Heart left ventricle (tissue), 16 donors: Measurements from ENCODE around the gene LYZL6. TPM values are rescaled to one million over a fixed set of nuclear protein-coding genes. Genes with fewer than 3 reads are reported as not detected.
"Not testable (repeated sequence)": the region's sequence is repeated elsewhere in the genome, so short reads cannot be mapped to it uniquely, and the experiment has no call there.

Source experiments
- ATAC-seq, 4 donors: fragments of 200-7000 bp; cut with Tn5 transposase; one replicate each; pipeline ENCODE4 v1.9.1; 2020 to 2022; ENCODE audit warnings: moderate library complexity in 4 of 4, mild to moderate bottlenecking in 3 of 4, moderate number of reproducible peaks in 1 of 4
- DNase-seq, 5 donors: peaks; one replicate each; pipeline ENCODE4 v3.0.0-alpha.2; 2020
- H3K27ac ChIP-seq, 12 donors: fragments of 200-600 bp; sonication (generic) in 4 of 12; one replicate each; pipeline versions ENCODE4 v1.5.0 to v1.8.0; 2016 to 2022; ENCODE audit warnings: mild to moderate bottlenecking in 2 of 12
- H3K27me3 ChIP-seq, 9 donors: fragments of 200-600 bp; sonication (generic) in 2 of 9; one replicate each; pipeline versions ENCODE4 v1.5.1 to v1.8.0; 2016 to 2022; ENCODE audit warnings: mild to moderate bottlenecking in 3 of 9
- H3K36me3 ChIP-seq, 9 donors: fragments of 200-600 bp; sonication (generic) in 2 of 9; one replicate each; pipeline versions ENCODE4 v1.5.0 to v1.8.0; 2018 to 2022; ENCODE audit warnings: mild to moderate bottlenecking in 2 of 9
- H3K4me1 ChIP-seq, 12 donors: fragments of 200-600 bp; sonication (generic) in 4 of 12; one replicate each; pipeline versions ENCODE4 v1.5.0 to v1.8.0; 2016 to 2022; ENCODE audit warnings: mild to moderate bottlenecking in 3 of 12
- H3K4me3 ChIP-seq, 12 donors: fragments of 200-600 bp; sonication (generic) in 4 of 12; one replicate each; pipeline versions ENCODE4 v1.5.0 to v1.8.0; 2017 to 2022; ENCODE audit warnings: mild to moderate bottlenecking in 9 of 12, moderate library complexity in 4 of 12
- H3K9me3 ChIP-seq, 12 donors: fragments of 200-600 bp; sonication (generic) in 4 of 12; one replicate each; pipeline versions ENCODE4 v1.5.0 to v1.8.0; 2016 to 2022; ENCODE audit warnings: mild to moderate bottlenecking in 1 of 12
- POLR2A ChIP-seq, 2 donors: fragments of 450-650 bp; IDR thresholded peaks; one replicate each; pipeline ENCODE4 v1.6.1; 2017; ENCODE audit warnings: antibody characterized with exemption in 2 of 2, mild to moderate bottlenecking in 2 of 2, moderate library complexity in 2 of 2
- WGBS, 4 donors: extraction: QIAGEN DNeasy Blood & Tissue Kit in 2 of 4; methylation state at CpG; one replicate each; pipeline versions ENCODE4 v1.1.5 to v1.1.7; 2013 to 2018; 5-methylcytosine and 5-hydroxymethylcytosine counted together
- intact Hi-C, 10 donors: fragments of 100-400 bp; cut with DNase I; formaldehyde crosslinking; loops; one replicate each; pipeline versions ENCODE4 v1.11.1 to v1.14.2; 2022
- polyA plus RNA-seq, 2 donors: library from polyadenylated mRNA; stranded (reverse); fragments of 200-250 nt; gene quantifications; one replicate each; pipeline ENCODE4 v1.2.3, GENCODE V29; 2013
- total RNA-seq, 9 donors: library from RNA; depleted of rRNA in 2 of 9; stranded (reverse); fragments of >200 nt in 2 of 9; fragmentation: NEBNext Ultra II Directional in 3 of 9; extraction: Animal tissue kit (Norgen Biotek cat#: 25700) in 3 of 9; gene quantifications; one replicate each; pipeline versions ENCODE4 v1.1.0 to v1.2.4, GENCODE V29; 2016 to 2023
- TF ChIP-seq, protein P1 (sequence below), 12 donors: fragments of 200-600 bp; sonication (generic) in 4 of 12; IDR thresholded peaks; one replicate each; pipeline versions ENCODE4 v1.5.0 to v1.8.0; 2018 to 2022; ENCODE audit warnings: antibody characterized with exemption in 12 of 12, mild to moderate bottlenecking in 5 of 12
- donor health status: ischemic (EF 13 %, LVEDD 7.1; RV severe dilation, severe dysfunction).
- donor health status: healthy with polysubstance abuse.
- donor health status: DM: no; HTN: yes; CAD: no.
- donor health status: DM: no; HTN: no; CAD: no.
- donor health status: ischemic (EF 25% LVEDD 6.9; RV normal size, moderate dysfunction).
- donor health status: ischemic (EF 25% LVEDD 5.7; RV mildly dilated, moderate dysfunction).
- donor health status: healthy.
- donor health status: DM: yes; HTN: yes; CAD: no.
- donor health status: ischemic (EF 35%, LVEDD 5.7; RV mildly dilated, moderate dysfunction).
- donor health status: nonischemic (EF 11% LVEDD 7.7; RV severe dilation, severe dysfunction).
- donor health status: DM: yes; HTN: yes; CAD: no.
- donor health status: PGD.
- donor health status: ischemic (EF 29% LVEDD 5.4; RV normal size, mild dysfunction).
- donor health status: nonischemic (EF 23%, LVEDD 6.1; RV moderate dilation, normal function).

Gene LYZL6
- total and polyA plus RNA-seq, 11 donors: not detected

DNA sequence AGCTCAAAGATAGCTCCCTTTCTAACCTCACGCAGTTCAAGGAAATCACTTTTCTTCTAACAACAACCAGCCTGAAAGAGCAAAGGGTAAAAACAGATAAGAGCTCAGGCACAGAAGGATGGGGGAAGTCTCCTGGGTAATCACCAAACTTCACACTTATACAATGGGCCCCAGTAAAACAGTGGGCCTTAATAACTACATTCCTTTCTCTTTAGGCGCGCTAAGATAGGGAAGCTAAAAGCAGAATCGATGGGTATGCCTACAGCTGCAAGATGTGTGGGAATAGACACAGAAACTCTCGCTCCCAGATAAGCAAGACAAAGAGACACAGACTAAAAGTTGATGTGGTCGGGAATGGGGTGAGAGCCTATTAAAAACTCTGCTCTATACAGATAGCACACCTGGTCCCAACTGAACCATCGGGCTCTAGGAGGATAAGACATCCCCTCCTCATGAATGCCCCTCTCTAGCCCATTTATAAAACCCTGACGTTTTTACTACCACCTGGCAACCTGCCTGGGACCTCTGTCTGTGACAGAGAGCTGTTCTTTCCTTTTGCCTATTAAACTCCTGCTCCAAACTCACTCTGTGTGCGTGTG lies 826 bp downstream of the LYZL6 start:
- 43 to 56% (median 46%) methylated on average over 9 of the region's 9 CpGs for WGBS, 4 donors
- Histone ChIP-seq H3K27me3 (peaks cover 0 to 7% (median 0%) of the 10 kb centered on the region in 9 donors), H3K4me3 (no peak overlapping the region), H3K27ac (no peak overlapping the region), H3K4me1 (no peaks in the 10 kb centered on the region), H3K36me3 (no peaks in the 10 kb centered on the region), H3K9me3 (no peaks in the 10 kb centered on the region)
- DNase-seq (no peak), ATAC-seq (no peak)
- intact Hi-C loops: no loop called here
- no peak for TF ChIP-seq POLR2A (IDR thresholded peaks at IDR 0.05)
- TF ChIP-seq, protein P1, sequence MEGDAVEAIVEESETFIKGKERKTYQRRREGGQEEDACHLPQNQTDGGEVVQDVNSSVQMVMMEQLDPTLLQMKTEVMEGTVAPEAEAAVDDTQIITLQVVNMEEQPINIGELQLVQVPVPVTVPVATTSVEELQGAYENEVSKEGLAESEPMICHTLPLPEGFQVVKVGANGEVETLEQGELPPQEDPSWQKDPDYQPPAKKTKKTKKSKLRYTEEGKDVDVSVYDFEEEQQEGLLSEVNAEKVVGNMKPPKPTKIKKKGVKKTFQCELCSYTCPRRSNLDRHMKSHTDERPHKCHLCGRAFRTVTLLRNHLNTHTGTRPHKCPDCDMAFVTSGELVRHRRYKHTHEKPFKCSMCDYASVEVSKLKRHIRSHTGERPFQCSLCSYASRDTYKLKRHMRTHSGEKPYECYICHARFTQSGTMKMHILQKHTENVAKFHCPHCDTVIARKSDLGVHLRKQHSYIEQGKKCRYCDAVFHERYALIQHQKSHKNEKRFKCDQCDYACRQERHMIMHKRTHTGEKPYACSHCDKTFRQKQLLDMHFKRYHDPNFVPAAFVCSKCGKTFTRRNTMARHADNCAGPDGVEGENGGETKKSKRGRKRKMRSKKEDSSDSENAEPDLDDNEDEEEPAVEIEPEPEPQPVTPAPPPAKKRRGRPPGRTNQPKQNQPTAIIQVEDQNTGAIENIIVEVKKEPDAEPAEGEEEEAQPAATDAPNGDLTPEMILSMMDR (IDR thresholded peaks at IDR 0.05): no peak

DNA sequence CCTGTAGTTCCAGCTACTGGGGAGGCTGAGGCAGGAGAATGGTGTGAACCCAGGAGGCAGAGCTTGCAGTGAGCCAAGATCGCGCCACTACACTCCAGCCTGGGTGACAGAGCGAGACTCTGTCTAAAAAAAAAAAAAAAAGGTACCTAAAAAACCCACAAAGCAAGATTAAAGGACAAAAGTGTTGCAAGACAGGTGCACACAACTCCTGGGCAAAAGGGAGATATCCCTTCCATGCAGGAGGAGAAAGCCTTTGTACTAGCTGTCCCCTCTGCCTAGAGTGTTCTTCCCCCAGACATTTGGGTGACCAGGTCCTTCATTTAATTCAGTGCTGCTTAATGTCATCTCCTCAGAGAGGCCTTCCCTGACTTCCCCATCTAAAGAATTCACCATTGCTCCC lies 5.0 kb downstream of the LYZL6 start:
- WGBS, 4 donors: 96 to 98% (median 97%) methylated on average over 3 of the region's 3 CpGs
- intact Hi-C loops: not testable (repeated sequence)

DNA sequence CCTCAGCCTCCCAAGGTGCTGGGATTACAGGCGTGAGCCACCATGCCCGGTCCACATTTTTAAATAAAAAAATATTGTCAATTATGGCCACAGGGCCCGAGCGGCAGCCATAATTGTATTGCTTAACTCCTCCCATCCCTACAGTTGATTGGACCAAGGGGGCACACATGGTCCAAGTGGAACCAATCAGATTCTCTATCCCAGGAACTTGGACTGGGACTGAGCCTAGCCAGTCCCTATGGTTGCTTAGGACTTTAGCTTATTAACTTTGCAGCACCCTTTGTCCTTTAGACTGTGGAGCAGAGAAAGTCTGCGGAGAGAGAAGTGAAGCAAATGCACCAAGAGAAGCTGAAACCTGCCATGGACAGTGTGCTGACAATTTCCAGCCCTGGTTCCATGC lies 7.5 kb downstream of the LYZL6 start:
- Histone ChIP-seq H3K36me3 (no peaks in the 10 kb centered on the region), H3K9me3 (no peaks in the 10 kb centered on the region), H3K4me1 (peaks cover 0 to 18% (median 2%) of the 10 kb centered on the region in 12 donors), H3K4me3 (no peak overlapping the region), H3K27me3 (no peaks in the 10 kb centered on the region), H3K27ac (no peak overlapping the region)
- intact Hi-C loops: no loop called here
- no peak for TF ChIP-seq POLR2A (IDR thresholded peaks at IDR 0.05)
- TF ChIP-seq, protein P1 (IDR thresholded peaks at IDR 0.05): no peak
- DNase-seq: no peak
- 91 to 95% (median 93%) methylated on average over 5 of the region's 5 CpGs for WGBS, 4 donors
- no peak for ATAC-seq

More for the DNA sequence above, 5.0 kb downstream of the LYZL6 start:
- H3K36me3 ChIP-seq, H3K4me3 ChIP-seq, H3K9me3 ChIP-seq, H3K27me3 ChIP-seq, DNase-seq, H3K4me1 ChIP-seq, ATAC-seq, H3K27ac ChIP-seq: not testable (repeated sequence)

DNA sequence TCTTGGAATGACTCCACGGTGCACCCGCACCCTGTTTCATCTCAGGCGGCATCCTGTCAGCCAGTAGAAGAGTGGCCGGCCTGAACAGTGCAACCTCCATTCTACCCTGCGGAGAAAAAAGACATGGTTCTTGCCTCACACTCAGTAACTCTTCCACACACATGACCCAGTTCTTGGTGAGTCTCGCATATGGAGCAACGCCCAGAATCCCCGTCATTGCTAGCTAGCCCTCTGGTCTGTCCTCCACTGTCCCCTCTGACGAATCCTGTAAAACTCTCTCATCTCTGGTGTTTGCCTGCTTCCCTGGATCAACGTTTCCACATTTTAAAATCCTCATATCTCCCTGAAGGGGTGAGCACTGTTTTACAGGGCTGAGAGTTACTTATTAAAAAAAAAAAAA lies 8.8 kb downstream of the LYZL6 start:
- Histone ChIP-seq H3K9me3 (no peaks in the 10 kb centered on the region), H3K27ac (no peak overlapping the region), H3K36me3 (no peaks in the 10 kb centered on the region), H3K4me3 (no peak overlapping the region), H3K4me1 (peaks cover 0 to 30% (median 13%) of the 10 kb centered on the region in 12 donors), H3K27me3 (no peaks in the 10 kb centered on the region)
- DNase-seq (no peak), ATAC-seq (no peak)
- intact Hi-C loops: no loop called here
- 80 to 85% (median 82%) methylated on average over 10 of the region's 10 CpGs for WGBS, 4 donors
- no peak for TF ChIP-seq POLR2A (IDR thresholded peaks at IDR 0.05)
- TF ChIP-seq, protein P1 (IDR thresholded peaks at IDR 0.05): no peak

DNA sequence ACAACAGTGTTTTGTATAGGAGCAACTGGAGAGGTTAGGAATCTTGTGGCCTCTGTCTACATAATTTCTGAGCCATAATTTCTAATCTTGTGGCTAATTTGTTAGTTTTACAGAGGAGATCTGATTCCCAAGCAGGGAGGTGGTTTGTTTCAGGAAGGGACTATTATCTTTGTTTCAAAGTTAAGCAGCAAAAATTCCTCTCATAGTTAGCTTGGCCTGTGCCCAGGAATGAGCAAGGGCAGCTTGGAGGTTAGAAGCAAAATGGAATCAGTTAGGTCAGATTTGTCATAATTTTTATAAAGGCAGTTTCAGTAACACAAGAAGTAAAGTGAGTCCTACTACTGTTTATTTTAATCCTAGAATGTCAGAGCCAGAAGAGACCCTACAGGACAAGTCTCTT lies 10.9 kb downstream of the LYZL6 start:
- no peak for ATAC-seq

More for the DNA sequence above, 10.9 kb downstream of the LYZL6 start:
- H3K9me3 ChIP-seq: no peaks in the 10 kb centered on the region
- TF ChIP-seq POLR2A (IDR thresholded peaks at IDR 0.05): no peak
- TF ChIP-seq, protein P1 (IDR thresholded peaks at IDR 0.05): no peak
- no peaks in the 10 kb centered on the region for H3K36me3 ChIP-seq
- peaks cover 0 to 31% (median 13%) of the 10 kb centered on the region in 12 donors for H3K4me1 ChIP-seq
- H3K27ac ChIP-seq: no peak overlapping the region
- peaks cover 0 to 11% (median 0%) of the 10 kb centered on the region in 9 donors for H3K27me3 ChIP-seq
- intact Hi-C loops: no loop called here
- DNase-seq: no peak
- no peak overlapping the region for H3K4me3 ChIP-seq
